NCI-H146 treated with DMSO at 0.1 percent for 48 hours (cell line): ENCODE results near the gene GUF1.
A peak's percentile ranks its signal among the peaks of the same experiment; 100 is the strongest.

Experiments
- DNase-seq: peaks from one replicate; lab custom pipeline; 2025; ENCODE audit not compliant: unreplicated experiment; lab: John Stamatoyannopoulos, UW

GUF1 gene, protein sequence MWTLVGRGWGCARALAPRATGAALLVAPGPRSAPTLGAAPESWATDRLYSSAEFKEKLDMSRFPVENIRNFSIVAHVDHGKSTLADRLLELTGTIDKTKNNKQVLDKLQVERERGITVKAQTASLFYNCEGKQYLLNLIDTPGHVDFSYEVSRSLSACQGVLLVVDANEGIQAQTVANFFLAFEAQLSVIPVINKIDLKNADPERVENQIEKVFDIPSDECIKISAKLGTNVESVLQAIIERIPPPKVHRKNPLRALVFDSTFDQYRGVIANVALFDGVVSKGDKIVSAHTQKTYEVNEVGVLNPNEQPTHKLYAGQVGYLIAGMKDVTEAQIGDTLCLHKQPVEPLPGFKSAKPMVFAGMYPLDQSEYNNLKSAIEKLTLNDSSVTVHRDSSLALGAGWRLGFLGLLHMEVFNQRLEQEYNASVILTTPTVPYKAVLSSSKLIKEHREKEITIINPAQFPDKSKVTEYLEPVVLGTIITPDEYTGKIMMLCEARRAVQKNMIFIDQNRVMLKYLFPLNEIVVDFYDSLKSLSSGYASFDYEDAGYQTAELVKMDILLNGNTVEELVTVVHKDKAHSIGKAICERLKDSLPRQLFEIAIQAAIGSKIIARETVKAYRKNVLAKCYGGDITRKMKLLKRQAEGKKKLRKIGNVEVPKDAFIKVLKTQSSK

GRCh38 chr4:44678094-44679041, at the start of gene GUF1:
Gene GUF1 (plus strand): TSS chr4:44678420. CDS start chr4:44678623, 203 bp downstream.
- peak; percentile 72 for DNase-seq

DNA sequence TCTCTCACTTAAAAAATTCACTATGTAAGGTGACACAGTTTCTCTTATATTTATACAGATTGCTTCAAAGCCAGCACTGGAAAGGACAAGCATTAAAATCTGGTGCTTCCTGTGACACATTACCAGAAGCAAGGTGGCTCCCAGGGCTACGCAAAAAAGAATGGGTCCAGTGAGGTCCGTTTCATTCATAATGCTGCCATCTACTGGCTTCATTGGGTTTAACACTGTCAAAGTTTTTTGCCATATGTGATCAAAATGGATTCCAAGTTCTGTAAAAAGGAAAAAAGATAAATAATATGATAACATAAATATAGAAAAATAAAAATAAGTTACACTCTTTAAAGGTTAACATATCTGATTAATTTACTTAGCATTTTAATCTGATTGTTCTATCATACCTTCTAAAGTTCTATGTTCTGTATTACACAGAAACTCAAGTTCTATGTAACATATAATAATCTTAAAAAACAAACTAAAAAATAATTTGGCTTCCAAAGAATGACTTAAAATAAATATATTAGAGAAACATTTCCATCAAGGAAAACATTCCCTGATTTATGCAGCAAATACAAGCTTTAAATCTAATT, 48.8 kb upstream of the GUF1 start:
- peak; percentile 34 for DNase-seq

- no peak for DNase-seq
Measured at GRCh38 chr4:44632089-44632488, 46.1 kb upstream of the GUF1 start.

DNA sequence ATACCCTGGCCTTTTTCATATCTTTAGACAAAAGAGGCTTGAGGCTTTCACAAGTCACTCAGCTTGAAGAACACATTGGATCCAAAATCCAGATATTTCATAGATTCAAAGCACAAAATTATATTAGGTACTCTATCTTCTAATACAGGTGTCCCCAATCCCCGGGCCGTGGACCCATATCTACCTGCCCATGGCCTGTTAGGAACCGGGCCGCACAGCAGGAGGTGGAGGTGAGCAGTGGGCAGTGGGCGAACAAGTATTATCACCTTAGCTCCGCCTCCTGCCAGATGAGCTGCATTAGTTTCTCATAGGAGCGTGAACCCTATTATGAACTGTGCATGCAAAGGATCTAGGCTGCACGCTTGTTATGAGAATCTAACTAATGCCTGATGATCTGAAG, 45.5 kb upstream of the GUF1 start:
- no peak for DNase-seq

GRCh38 chr4:44638091-44638490, 40.1 kb upstream of the GUF1 start:
- no peak for DNase-seq

GRCh38 chr4:44646151-44646550, 32.1 kb upstream of the GUF1 start:
- DNase-seq = no peak

DNA sequence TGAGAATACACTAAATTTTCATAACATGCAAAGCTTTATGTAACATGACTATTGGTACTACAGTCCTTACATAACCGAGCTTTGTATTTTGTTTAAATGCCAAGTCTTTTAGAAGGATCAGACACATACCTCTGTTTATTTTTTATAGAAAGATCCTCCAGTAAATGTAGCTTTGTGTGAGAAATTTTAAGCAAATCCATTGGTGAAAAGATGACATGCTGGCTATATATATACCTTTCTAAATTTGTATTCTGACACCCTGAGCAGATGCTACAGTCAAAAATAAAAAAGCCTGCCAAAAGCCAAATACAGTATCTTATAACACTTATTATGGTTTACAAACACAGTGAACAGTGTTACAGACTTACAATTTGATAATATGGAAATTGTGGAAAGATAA, 26.8 kb upstream of the GUF1 start, which contains the start of gene YIPF7:
TSS of gene YIPF7 (minus strand) at position 201 of the 400 bp plus-strand sequence. CDS start 1,525 bp downstream, outside the sequence.
- no peak for DNase-seq

DNA sequence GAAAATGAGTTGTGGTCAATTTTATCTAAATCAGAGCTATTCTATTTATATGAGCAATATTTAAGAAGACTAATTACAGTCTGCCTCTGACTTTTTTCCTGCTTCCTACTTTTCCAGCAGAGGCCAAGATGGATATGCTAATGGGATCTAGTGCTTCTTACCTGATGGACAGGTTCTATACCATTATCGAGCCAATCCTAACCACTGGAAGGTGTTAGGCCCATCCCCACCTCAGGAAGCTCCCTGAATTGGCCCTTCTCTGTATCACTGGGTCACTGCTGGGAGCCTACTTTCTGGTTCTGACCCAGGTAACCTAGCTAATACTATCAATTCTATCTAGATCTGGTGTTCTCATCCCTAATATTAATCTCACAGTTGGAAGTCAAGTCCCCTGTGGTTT, 26.2 kb upstream of the GUF1 start:
- no peak for DNase-seq

DNA sequence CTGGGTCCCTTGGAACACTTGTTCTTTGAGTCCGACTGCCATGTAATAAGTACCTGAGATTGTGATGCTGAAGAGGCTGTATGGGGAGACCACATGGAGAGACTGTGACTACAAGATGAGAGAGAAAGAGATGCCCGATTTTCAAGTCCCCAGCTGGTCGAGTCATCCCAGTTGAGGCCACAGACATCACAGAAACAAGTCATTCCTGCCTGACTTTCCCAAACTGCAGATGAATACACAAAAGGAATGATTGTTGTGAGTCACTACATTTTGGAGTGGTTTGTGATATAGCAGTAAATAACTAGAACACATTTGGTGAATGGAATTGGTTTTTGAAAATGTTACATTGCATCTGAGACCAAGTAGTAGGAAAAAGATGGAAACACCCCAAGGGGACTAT, 17.8 kb upstream of the GUF1 start:
- no peak for DNase-seq

DNA sequence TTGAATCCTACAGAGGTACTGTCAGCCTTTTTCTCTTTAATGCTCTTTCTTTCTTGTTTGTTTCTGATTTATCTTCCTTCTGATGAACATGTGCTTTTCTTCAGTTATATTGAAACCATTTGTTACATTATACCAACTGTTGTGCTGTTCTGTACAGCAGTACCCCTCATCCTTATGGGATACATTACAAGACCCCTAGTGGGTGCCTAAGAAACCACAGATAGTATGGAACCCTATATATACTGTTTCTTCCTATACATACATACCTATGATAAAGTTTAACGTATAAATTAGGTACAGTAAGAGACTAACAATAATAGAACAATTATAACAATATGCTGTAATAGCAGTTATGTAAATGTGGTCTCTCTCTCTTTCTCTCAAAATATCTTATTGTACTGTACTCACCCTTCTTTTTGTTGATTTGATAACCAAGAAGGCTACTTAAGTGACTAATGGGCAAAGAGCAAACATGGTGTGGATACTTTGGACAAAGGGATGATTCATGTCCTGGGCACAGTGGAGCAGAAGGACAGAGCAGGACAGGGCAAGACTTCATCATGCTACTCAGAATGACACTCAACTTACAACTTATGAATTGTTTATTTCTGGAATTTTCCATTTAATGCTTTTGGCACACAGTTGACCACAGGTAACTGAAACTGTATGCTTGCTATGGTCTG, 16.1 kb upstream of the GUF1 start:
- DNase-seq = no peak

DNA sequence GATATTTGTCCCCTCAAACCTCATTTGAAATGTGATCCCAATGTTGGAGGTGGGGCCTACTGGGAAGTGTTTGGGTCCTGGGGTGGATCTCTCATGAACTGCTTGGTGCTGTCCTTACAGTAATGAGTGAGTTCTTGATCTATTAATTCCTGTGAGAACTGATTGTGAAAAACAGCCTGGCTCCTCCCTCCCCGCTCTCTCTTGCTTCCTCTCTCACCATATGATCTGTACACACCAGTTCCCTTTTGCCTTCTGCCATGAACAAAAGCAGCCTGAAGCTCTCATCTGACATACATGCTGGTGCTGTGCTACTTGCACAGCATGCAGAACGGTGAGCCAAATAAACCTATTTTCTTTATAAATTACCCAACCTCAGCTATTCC, 15.6 kb upstream of the GUF1 start:
- no peak for DNase-seq

DNA sequence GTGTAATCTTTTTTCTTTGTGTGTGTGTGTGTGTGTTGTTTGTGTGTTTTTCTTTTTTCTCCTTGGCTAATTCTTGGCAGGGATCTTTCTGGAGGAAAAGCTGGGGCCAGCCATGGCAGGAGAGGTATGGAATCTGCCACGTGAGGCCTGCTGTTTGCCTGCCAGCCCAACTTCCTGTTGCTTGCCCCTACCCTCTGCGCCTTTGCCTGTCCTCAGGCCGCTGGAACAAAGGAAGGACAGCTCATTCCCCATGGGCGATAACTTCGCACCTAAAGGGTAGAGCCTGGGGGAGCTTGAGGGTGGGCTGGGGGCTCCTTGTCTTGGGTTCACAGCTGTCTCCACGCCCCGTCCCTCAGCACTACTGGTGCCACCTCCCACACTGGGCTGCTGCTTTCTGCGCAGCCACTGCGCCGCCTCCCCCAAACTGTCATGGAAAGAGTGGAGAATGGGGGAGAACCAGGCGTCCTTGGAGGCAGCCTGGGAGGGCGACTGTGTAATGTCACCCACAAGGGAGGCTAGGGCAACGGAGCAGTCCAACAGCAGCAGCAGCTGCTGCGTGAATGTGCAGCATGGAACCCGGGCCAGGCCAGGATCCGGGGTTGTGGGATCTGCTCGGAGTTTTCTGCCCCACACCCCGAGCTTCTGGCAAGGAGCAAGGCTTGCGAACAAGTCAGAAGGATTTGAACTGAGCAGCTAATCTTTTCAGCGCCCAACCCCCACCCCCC, 14.5 kb upstream of the GUF1 start:
- DNase-seq = no peak

DNA sequence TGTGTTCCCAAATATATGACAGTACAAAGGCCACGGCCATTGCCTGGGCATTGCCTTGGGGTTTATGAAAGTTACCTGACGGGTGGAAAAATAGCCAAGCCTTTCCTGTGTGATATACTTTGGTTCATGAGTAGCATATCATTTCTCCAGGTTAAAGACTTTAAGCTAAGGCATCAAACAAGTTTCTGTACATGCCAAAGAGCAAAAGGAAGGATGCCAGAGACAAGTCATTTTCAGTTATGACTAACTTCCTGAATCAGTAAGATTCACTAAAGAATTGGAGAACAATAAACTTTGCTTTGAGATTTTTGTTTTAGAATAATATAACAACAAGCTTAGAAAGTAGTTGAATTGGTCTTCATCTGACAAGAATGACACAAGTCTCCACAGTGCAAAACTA, 9.7 kb upstream of the GUF1 start:
- no peak for DNase-seq

GRCh38 chr4:44670506-44671199, 7.6 kb upstream of the GUF1 start:
- DNase-seq = no peak

- no peak for DNase-seq
Measured at GRCh38 chr4:44671636-44672035, 6.6 kb upstream of the GUF1 start.

GRCh38 chr4:44674471-44674870, 3.7 kb upstream of the GUF1 start:
- DNase-seq = no peak

DNA sequence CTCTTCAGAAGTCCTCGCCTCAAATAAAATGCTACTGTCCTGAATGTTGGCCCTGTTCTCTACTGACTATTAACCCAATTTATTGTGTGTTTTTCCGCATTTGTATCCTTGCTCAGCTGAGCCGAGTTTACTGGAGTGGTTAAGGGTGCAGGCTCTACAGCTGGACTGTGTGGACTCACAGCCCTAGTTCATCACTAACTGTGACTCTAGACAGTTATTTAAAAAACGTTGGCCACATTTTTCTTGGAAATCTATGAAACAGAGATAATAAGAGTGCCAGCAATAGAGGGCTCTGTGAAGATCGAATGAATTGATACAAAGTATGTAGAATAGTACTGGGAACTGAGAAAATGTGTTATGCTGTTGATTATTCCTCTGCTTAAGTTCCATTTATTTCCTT, 2.9 kb upstream of the GUF1 start:
- DNase-seq = no peak

GRCh38 chr4:44679060-44679459, 840 bp downstream of the GUF1 start:
- no peak for DNase-seq

- DNase-seq = no peak
Measured at GRCh38 chr4:44684648-44685047, 6.4 kb downstream of the GUF1 start.
